Activated CD4-positive, alpha-beta T cell treated with anti-CD3 and anti-CD28 coated beads, Interleukin-2, Interleukin-6, amounts not matched to agents 100 ng/mL and 50 ng/mL, durations not matched to agents 16 hours and 8 hours (primary cell): ENCODE measurements around the gene GRIN2A.
"Not testable (repeated sequence)": the region's sequence is repeated elsewhere in the genome, so short reads cannot be mapped to it uniquely, and the experiment has no call there.

Experiments used
- DNase-seq: peaks from one replicate; pipeline ENCODE4 v3.0.0-alpha.2; 2020

Gene GRIN2A

DNA sequence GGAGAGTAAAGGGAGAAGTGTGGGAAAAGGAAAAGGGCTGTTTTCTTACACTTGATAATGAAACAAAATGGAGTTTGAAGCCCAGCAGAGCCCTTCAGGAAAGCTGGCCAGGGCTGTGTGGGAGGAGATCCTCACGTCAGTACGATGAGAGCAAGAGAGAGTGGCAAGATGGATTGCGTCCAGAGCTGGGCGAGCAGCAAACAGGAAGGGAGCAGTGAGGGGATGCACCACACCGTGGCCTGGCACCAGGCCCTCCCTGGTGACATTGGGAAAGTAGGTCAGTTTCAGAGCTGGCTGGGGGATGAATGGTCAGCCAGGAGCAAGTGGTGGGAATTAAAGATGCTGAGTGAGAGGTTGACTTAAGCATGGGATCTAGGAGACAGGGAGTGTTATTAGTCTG lies 273.6 kb downstream of the GRIN2A start:
- DNase-seq: no peak

DNA sequence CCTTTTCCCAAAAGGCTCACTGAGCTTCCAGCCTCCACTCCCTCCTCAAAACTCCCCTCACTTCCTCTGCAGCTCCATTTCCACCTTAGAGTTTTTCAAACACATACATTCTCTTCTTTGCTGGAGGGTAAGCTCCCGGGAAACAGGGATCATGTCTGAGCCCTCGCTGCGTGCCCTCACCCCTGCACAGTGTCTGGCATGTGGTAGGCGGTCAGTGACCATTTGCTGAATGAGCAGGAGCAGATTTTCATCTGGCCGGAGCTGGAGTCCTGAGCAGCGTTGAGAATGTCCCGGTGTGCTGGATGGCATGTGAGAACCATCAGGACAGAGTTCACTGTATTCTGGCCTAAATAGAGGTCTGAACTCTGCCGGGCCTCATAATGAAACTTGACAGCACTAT lies 274.5 kb downstream of the GRIN2A start:
- no peak for DNase-seq

DNA sequence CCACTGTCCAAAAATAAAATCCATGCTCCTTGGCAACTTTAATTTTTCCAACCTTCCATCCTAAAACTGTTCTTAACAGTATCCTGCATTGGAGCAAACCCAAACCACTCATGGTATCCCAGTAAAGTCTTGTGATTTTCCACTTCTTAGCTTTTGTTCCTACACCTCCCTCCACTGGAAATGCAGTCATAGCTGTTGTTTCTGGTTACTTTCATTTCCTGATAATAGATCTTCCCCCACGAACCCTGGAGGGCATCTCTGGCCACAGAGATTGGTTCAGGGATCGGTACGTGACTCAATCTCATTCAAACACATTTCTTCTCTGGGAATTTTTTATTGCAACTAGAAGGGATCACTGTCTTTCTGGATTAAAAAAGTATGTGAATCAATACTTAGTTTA lies 276.0 kb downstream of the GRIN2A start:
- DNase-seq: no peak

- DNase-seq: no peak
Observed at GRCh38 chr16:9904526-9904925, 277.7 kb downstream of the GRIN2A start.

DNA sequence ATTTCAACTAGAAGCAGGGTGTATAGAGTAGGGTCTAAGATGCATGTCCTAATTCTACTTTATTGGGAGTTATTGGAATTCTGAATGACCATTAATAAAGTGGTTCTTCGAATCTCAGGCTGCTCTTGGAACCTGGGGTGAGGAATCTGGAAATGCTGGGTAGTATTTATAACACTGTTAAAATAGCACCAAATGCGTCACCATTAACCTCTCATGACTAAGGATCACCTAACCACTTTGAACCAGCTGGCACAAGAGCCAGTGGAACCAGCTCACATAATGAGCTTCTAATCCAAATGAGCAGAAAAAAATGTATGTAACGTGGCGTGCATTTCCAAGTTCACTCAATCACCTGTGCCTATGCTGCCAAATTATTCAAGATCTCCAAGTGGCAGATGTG lies 281.7 kb downstream of the GRIN2A start:
- DNase-seq: no peak

DNA sequence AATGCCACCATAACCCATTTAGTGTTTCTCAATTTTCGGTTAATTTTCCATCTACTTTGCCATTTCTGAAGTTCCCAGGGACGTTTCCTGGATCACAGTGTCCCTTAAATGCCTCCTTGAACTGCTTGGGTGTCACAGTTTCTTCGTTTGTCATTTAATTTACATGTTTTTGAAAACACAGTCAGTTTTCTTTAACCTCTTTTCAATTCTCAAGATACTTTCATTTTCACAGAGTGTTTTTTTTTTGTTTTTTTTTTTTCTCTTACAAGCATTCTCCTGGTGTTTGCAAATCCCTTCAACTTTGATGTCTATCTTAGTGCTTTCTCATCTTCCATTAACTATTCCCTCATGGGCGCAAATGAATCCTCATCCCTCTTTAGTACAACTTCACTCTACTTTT lies 283.7 kb downstream of the GRIN2A start:
- DNase-seq: no peak

DNA sequence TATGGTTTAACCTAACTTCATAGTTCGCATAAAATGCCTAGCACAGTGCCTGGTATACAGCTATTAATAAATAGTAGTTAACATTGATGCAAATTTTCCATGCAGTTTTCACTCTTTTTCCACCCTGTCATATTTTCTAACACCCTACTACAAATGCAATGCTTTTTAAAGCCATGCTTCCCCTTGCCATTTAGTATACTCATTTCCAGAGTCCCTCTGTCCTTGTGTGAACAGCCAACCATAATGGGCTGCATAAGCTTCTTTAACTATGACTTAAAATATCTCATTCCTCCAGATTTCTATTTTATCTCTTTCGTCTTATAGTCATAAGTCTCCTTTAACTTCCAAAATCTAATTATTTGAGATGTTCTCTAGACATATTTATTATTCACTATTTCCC lies 284.1 kb downstream of the GRIN2A start:
- DNase-seq: no peak

DNA sequence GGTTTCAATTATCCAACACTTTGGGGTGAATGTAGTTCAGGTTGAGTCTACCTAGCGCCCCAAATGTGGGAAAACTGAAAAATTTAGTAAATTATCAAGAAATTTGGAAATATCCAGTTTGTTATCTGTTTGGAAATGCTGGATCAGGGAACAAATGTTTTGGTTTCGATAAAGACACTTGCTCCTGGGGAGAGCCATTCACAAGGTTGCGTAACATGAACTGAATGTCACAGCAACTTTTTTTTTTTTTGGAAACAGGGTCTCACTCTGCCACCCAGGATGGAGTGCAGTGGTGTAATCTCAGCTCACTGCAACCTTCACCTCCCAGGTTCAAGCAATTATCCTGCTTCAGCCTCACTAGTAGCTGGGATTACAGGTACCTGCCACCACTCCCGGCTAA lies 286.4 kb downstream of the GRIN2A start:
- DNase-seq: no peak

DNA sequence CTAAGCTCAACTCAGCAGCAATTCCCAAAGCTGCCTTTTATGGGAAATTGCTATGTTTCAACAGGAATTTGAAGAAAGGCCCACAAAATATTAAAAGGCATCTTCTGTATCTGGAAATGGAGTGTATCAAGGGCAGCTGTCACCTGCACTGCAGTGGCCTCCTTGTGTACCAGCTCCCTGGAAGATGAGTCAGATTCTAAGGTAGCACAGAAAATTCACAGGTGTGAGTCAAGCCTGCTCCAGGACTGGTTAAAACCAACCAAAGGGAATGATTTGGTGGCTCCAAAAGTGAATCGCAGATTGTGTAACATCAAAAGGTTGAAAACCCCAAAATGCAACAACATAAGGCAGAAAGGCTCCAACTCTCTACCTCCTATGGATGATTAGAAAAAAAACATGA lies 296.4 kb downstream of the GRIN2A start:
- no peak for DNase-seq

DNA sequence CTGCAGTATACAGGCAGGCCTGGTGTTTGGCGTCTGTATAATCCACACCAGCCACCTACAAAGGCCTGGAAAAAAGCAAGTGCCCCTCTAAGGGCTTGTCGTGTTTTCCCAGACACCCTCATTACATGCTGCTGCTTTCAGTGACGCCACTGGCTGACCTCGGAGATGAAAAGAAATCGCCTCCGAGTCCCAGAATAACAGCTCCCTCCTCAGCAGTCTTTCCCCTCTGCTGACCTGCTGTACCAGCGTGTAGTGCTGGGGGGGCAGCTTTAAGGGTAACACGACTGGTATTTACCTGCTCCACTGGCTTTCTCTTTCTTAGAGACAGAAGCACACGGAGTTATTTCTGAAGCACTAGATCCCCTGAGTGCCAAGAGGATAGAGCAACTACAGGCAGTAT lies 296.8 kb downstream of the GRIN2A start:
- DNase-seq: no peak

DNA sequence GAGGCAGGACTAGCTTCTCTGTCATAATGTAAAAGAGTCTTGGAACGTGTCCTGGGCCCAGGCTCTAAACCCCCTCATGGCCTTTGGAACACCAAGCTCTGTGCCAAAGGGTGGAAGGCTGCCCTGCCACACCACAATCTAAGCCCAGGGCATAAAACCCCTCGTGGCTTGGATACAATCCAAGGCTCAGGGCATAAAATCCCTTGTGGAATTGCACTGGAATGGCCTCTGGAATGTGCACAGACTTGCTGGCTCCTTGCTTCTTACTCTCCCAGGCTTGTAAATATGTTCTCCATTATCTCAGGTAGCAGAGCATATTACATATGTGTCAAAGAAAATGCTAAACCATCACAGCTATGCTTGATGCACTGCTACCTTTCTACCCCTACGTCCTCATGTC lies 306.2 kb downstream of the GRIN2A start:
- DNase-seq: not testable (repeated sequence)

DNA sequence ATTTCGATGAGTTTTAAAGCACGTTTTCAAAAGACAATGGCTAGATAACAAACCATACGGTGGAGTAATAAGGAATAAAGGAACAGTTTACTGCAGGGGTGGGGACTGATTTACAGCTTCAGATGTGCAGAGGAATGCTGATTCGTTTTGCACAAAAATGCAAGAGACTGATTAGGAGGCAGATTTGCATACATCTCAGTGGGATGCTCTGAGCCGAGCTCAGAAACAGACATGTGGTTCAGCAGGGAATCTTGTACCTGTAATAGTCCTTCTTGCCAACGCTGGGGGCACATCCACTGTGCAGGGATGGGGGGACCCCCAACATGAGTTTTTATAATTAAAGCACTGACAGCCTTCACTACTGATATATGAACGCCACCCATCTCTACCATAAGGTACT lies 308.0 kb downstream of the GRIN2A start:
- DNase-seq: no peak

- no peak for DNase-seq
Observed at GRCh38 chr16:9870962-9871361, 311.3 kb downstream of the GRIN2A start.

DNA sequence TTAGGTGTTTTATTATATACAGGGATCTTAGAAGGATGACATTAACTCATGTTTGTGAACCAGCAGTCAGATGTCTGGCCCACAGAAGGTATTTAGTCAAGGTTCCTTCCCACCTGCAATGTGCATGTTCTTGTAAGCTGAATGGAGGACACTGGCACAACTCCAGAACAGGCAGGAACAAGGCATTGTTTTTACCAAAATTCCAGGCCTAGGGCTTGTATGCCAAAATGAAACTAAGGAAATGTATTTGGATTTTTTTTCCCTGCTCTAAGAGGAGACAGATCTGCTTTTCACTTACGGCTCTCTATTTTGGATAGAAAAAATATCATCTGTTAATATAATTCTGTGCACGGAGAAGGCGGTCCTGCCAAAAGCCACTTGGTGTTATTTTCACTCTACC lies 312.5 kb downstream of the GRIN2A start:
- DNase-seq: no peak

GRCh38 chr16:9868606-9869149 lies 313.6 kb downstream of the GRIN2A start:
- DNase-seq: no peak

DNA sequence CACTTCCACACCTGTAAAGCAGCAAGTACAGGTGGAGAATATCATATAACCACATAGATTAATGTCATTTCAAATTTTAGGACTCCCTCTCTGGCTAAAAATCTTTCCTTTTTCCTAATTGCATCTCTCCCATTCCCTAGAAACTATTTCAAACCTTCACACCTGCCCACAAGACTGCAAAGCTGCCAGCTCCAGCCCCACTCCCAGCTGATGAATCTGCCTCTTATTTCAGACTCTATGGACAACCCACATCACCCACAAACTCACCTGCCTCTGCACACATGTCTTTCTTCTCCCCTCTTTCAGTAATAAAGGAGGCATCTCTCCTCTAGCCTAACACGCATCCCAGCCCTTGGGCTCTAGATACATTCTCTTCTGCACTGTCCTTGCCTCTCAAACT lies 315.1 kb downstream of the GRIN2A start:
- no peak for DNase-seq

DNA sequence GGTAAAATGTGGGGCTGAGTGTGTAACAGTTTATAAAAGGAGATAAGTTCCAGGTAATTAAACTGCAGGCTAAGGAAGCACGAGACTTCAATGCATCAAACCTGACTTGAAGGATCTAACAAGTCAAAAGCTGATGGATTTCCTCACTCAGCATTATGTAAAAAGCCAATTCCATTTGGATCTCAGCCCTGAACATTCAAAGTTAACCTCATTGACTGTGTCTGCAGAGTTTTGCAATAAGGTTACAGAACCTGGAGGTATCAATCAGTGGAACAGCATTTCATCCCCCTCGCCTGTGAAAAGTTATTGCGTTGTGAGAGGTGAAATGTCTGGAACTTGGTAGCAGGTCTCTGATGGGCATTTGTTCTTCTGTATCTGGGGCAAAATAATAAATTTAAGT lies 317.8 kb downstream of the GRIN2A start:
- no peak for DNase-seq

DNA sequence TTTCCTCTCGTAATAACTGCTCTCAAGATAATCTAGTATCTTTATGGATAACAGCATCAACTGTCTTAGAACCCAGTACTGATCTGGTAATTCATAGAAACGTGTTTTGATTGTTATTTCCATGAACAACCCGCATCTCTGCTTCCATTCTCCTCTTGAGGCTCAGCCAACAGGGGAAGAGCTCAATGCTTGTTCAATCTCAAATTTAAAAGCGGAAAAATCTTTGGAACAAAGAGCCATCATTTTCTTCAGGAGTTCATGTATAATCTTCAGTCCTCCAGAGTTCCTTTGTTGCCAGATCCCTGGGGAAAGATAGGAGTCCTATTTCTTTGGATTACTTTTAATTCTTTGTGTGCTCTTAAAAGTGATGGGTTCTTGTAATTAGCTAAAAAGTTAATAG lies 319.9 kb downstream of the GRIN2A start:
- DNase-seq: no peak

DNA sequence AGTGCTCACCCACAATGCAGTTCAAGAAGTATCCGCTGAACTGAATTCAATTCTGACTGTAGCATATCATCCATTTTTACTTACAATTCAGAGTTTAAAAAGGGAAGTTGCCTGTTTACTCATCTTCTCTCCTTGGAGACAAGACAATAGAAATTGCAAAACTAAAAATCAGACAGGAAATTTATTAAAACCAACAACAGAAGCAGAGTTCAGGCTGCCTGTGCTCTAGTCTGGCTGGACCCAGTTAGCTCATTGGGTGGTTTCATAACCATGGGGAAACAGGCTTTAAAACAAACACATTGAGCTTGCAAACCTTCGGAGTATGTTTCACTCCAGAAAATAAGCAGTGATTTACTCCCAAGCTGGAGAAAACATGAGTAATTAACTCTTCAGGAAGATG lies 321.4 kb downstream of the GRIN2A start:
- DNase-seq: no peak

DNA sequence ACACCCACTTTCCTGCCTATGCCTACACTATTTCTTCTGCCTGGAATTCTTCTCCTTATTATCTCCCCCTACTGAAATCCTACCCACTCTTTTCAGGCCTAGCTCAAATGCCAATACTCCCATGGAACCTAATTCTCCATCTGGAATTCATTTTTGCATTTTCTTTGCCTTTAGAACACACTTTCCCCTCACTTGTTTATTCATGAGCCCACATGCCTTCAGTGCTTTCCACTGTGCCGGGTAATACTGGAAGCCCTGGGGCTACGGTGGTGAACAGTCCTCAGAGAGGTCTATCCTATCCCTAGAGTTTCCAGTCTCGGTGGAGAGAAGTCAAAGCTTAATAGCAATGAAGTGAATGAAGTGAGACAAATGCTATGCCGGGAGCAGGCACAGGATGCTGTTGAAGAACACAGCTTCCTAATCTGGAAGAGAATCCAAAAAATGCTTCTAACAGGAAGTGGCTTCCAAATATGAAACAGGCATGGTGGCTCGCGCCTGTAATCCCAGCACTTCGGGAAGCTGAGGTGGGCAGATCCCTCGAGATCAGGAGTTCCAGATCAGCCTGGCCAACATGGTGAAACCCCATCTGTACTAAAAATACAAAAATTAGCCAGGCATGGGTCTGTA lies 322.4 kb downstream of the GRIN2A start:
- DNase-seq: no peak

DNA sequence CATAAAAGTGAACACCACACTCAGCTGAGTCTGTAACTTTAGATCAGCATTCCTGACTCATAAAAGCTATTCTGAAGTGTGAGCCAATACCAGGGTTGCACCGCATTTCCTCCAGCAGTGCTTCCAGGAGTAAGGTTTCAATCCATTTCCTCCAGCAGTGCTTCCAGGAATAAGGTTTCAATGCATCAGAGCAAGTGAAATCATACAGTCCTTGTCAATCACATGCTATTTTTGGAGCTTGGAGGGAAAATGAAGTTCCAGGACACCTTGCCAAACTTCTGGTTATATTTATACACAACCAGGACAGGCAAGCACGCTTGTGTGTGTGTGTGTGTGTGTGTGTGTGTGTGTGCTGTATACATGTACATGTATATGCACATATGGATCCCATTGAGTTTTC lies 327.6 kb downstream of the GRIN2A start:
- DNase-seq: no peak

GRCh38 chr16:9852003-9852402 lies 330.2 kb downstream of the GRIN2A start:
- DNase-seq: no peak

DNA sequence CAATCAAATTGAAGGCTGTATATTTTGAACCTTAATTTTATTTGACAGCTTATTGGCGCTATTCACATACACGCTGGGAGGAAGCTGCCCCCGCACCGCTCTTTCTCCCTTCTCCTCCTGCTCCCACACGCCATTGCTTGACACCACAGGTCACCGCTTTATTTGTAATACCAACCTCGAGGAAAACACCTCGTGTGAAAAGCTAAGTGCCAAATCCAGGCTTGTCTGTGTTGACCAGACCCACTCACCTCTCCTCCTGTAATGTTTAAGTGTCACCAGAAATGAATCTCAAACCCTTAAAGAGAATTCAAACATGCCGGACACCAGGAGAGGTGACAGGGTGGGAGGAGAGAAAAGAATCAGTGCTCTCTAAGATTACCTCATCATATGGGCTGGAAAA lies 331.4 kb downstream of the GRIN2A start:
- no peak for DNase-seq

DNA sequence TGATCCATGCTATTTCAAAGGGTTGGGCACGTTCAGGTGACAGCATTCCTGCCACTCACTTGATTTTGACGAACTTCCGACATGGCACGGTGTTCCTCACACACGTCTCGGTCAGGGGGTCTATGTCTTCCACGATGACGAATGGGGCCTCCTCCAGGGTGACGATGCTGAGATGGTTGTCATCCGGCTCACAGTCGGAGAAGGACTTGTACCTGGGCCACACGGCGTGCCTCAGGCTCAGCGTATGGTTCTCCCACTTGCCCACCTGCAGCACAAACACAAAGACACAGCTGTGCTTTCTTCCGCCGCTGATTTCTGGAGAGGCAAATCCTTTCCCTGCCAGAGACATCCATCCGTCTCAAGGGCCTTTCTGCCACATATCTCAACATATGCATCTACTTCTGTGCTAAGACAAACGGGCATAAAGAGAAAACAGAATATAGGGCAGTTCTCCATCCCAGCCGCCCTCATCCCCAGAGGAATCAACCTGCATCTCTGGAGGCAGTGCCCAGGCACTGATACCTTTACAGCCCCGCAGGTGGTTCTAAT lies 332.5 kb downstream of the GRIN2A start:
- DNase-seq: no peak

GRCh38 chr16:9847146-9847545 lies 335.1 kb downstream of the GRIN2A start:
- no peak for DNase-seq
